ENCODE results near the gene SP3.

The SP3 gene

GRCh38 chr2:173858291-173858731 is 106.9 kb downstream of the SP3 start:
- DNase-seq (ENCODE audit: low spot score) (no peak), FAIRE-seq (no peak)

Data from urothelium cell line (cell line).